Endothelial cell of umbilical vein (primary cell): ENCODE measurements around the gene COL18A1. TPM values are rescaled to one million over a fixed set of nuclear protein-coding genes. Genes with fewer than 3 reads are reported as not detected.

ENCODE experiments used
- BruUV-seq: library from RNA; stranded (reverse); fragments of 400-500 nt; replicated peaks from 2 replicates; lab custom pipeline; 2021; lab: Mats Ljungman, UMichigan
- CTCF ChIA-PET: fragments of 300-600, 350-600 bp; sonication (Branson Sonifier 250); formaldehyde crosslinking; loops from one replicate; lab custom pipeline; 2021; ENCODE audit warnings: antibody characterized with exemption, inconsistent platforms; lab: Charles Lee
- POLR2A ChIA-PET: fragments of 300-600, 350-600 bp; sonication (Branson Sonifier 250); formaldehyde crosslinking; loops from one replicate; lab custom pipeline; 2021; ENCODE audit warnings: antibody characterized with exemption, inconsistent platforms; lab: Charles Lee
- DNase-seq: peaks from one replicate; pipeline ENCODE4 v3.0.0-alpha.2; 2011; ENCODE audit warnings: low read depth, low spot score
- FAIRE-seq: peaks from 2 replicates; lab custom pipeline; 2011; peaks lifted over from hg19 to GRCh38; lab: Jason Lieb, UNC
- H2AFZ ChIP-seq: 2 replicates; pipeline ENCODE4 v1.6.0; 2012; ENCODE audit warnings: low read depth, low read length, control low read depth, inconsistent platforms
- H3K27ac ChIP-seq: 2 replicates; pipeline ENCODE4 v1.5.1; 2011; ENCODE audit warnings: low read depth, mild to moderate bottlenecking, control low read depth, low read length, moderate library complexity; ENCODE audit not compliant: insufficient read depth
- H3K27me3 ChIP-seq, 2 experiments: 2 replicates each; pipeline versions ENCODE4 v1.6.0 to v1.6.1; 2011; ENCODE audit warnings: low read length in 2 of 2, mixed read lengths in 1 of 2; ENCODE audit not compliant: control insufficient read depth in 2 of 2, insufficient read depth in 2 of 2
- H3K36me3 ChIP-seq, 2 experiments: 2 replicates in 1 of 2; 3 replicates in 1 of 2; pipeline ENCODE4 v1.5.1; 2011; ENCODE audit warnings: low read length in 2 of 2, mild to moderate bottlenecking in 1 of 2, moderate library complexity in 1 of 2; ENCODE audit not compliant: control insufficient read depth in 2 of 2, insufficient read depth in 2 of 2; ENCODE audit errors: extremely low read depth in 1 of 2
- H3K4me1 ChIP-seq: 3 replicates; pipeline ENCODE4 v1.5.1; 2011; ENCODE audit warnings: mild to moderate bottlenecking, low read length; ENCODE audit not compliant: control insufficient read depth, insufficient read depth; ENCODE audit errors: extremely low read depth
- H3K4me2 ChIP-seq: 2 replicates; pipeline ENCODE4 v1.6.1; 2011; ENCODE audit warnings: low read length, control low read depth, mixed read lengths; ENCODE audit not compliant: insufficient read depth
- H3K4me3 ChIP-seq, 3 experiments: fragments of 200-600 bp in 1 of 3; sonication (generic), shearing (Covaris generic) in 1 of 3; replicated peaks in 1 of 3; 2 replicates each; pipeline ENCODE4 v1.5.1; 2011 to 2016; ENCODE audit warnings: control low read depth in 3 of 3, low read length in 3 of 3, mild to moderate bottlenecking in 2 of 3, inconsistent platforms in 1 of 3, low read depth in 1 of 3, moderate library complexity in 1 of 3; ENCODE audit not compliant: insufficient read depth in 1 of 3
- H3K79me2 ChIP-seq: 2 replicates; pipeline ENCODE4 v1.6.0; 2012; ENCODE audit warnings: low read length, inconsistent platforms; ENCODE audit not compliant: control insufficient read depth, insufficient read depth
- H3K9ac ChIP-seq: replicated peaks from 2 replicates; pipeline ENCODE3; 2011; ENCODE audit warnings: low read length, control low read depth; ENCODE audit not compliant: insufficient read depth; ENCODE audit errors: extremely low read depth
- H3K9me1 ChIP-seq: replicated peaks from 3 replicates; pipeline ENCODE4 v1.6.0; 2011; ENCODE audit warnings: mild to moderate bottlenecking, low read length; ENCODE audit not compliant: control insufficient read depth, insufficient read depth; ENCODE audit errors: extremely low read depth
- H3K9me3 ChIP-seq: replicated peaks from 2 replicates; pipeline ENCODE4 v1.5.1; 2012; ENCODE audit warnings: low read length, inconsistent platforms; ENCODE audit not compliant: control insufficient read depth, insufficient read depth
- H4K20me1 ChIP-seq: replicated peaks from 2 replicates; pipeline ENCODE3; 2011; ENCODE audit warnings: mild to moderate bottlenecking, low read length; ENCODE audit not compliant: control insufficient read depth, insufficient read depth; ENCODE audit errors: extremely low read depth
- FOS ChIP-seq: IDR thresholded peaks from 2 replicates; pipeline ENCODE4 v1.6.1; 2011; ENCODE audit warnings: mild to moderate bottlenecking, low read length, moderate library complexity, borderline replicate concordance; ENCODE audit not compliant: insufficient read depth
- GATA2 ChIP-seq: IDR thresholded peaks from 2 replicates; pipeline ENCODE4 v1.7.0; 2011; ENCODE audit warnings: low read depth, mild to moderate bottlenecking, moderate library complexity, mixed read lengths, low read length; ENCODE audit not compliant: insufficient read length, insufficient read depth
- JUN ChIP-seq: IDR thresholded peaks from 2 replicates; pipeline ENCODE4 v1.6.1; 2011; ENCODE audit warnings: borderline replicate concordance, low read depth; ENCODE audit not compliant: insufficient read length, insufficient read depth
- MYC ChIP-seq: IDR thresholded peaks from one replicate; pipeline ENCODE4 v1.6.1; 2011; ENCODE audit warnings: mild to moderate bottlenecking, low read depth, low read length
- POLR2AphosphoS5 ChIP-seq: IDR thresholded peaks from 2 replicates; pipeline ENCODE4 v1.6.1; 2012; ENCODE audit warnings: low read depth, mild to moderate bottlenecking, control low read depth, low read length, moderate library complexity; ENCODE audit not compliant: insufficient read depth
- dilution Hi-C: fragments of 300-500 bp; cut with MboI; formaldehyde crosslinking; loops from one replicate; pipeline ENCODE4 v1.15.0; 2019; ENCODE audit warnings: low sequenced_read_pairs; ENCODE audit not compliant: extremely low pct_ligation_motif_present
- intact Hi-C: fragments of 100-400 bp; cut with micrococcal nuclease; formaldehyde crosslinking; loops from one replicate; pipeline ENCODE4 v1.10.0; 2022
- polyA plus RNA-seq, 4 experiments: library from polyadenylated mRNA; depleted of rRNA in 3 of 4; stranded (reverse) in 3 of 4; unstranded in 1 of 4; fragments of >200 nt; gene quantifications; 2 replicates each; pipeline versions ENCODE4 v1.2.1 to v1.2.3, GENCODE V29; 2011 to 2012; ENCODE audit warnings: missing spikeins in 1 of 4
- total RNA-seq: library from RNA; stranded (reverse); gene quantifications from 2 replicates; pipeline ENCODE4 v1.2.3, GENCODE V29; 2021
- TF ChIP-seq, protein P1 (sequence below), 2 donors: IDR thresholded peaks; 1 replicate in 1 of 2; 2 replicates in 1 of 2; pipeline ENCODE4 v1.5.1; 2011; ENCODE audit warnings: low read length in 2 of 2, mild to moderate bottlenecking in 2 of 2, moderate library complexity in 2 of 2, control low read depth in 1 of 2, inconsistent platforms in 1 of 2, low read depth in 1 of 2; ENCODE audit not compliant: insufficient read depth in 1 of 2; ENCODE audit errors: extremely low read depth in 1 of 2

Gene COL18A1
- total and polyA plus RNA-seq, 2 donors (not counting 3 experiments of a cell fraction or from before 2014, with no cell fraction given), result 198 to 252 TPM

DNA sequence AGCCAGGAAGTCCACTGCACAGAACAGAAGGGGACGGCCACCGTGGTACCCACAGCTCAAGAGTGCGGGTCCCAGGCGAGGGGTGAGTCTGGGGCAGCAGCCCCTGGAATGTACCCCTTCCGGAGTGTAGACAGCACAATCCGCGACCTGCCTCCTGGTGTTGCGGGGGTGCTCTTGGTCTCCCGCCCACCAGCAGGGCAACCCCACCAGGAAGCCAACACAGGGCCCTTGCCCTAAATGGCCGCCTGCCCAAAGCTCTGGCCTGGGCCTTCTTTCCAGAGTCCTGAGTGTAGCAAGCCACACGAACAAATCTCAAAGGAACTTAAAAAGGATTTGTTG is 138.4 kb downstream of the COL18A1 start:
- Histone ChIP-seq H3K27ac (no peak overlapping the region), H3K36me3 (no peaks in the 10 kb centered on the region), H3K79me2 (peaks cover 34% of the 10 kb centered on the region), H3K4me3 (no peak overlapping the region), H3K27me3 (no peaks in the 10 kb centered on the region), H3K9me1 (no peaks in the 10 kb centered on the region), H2AFZ (no peak overlapping the region), H3K9ac (no peak overlapping the region), H3K4me2 (no peak overlapping the region), H3K9me3 (no peaks in the 10 kb centered on the region), H3K4me1 (peaks cover 9% of the 10 kb centered on the region), H4K20me1 (no peaks in the 10 kb centered on the region)
- ChIA-PET CTCF (interaction anchor here (1.9 kb wide), 1 partner anchor 13 kb away, joined by 7 read pairs; no protein-coding TSS in a partner anchor), POLR2A (no interaction called here)
- dilution Hi-C loops (no loop called here), intact Hi-C loops (no loop called here)
- FAIRE-seq (no peak), DNase-seq (no peak)
- TF ChIP-seq, protein P1, sequence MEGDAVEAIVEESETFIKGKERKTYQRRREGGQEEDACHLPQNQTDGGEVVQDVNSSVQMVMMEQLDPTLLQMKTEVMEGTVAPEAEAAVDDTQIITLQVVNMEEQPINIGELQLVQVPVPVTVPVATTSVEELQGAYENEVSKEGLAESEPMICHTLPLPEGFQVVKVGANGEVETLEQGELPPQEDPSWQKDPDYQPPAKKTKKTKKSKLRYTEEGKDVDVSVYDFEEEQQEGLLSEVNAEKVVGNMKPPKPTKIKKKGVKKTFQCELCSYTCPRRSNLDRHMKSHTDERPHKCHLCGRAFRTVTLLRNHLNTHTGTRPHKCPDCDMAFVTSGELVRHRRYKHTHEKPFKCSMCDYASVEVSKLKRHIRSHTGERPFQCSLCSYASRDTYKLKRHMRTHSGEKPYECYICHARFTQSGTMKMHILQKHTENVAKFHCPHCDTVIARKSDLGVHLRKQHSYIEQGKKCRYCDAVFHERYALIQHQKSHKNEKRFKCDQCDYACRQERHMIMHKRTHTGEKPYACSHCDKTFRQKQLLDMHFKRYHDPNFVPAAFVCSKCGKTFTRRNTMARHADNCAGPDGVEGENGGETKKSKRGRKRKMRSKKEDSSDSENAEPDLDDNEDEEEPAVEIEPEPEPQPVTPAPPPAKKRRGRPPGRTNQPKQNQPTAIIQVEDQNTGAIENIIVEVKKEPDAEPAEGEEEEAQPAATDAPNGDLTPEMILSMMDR (IDR thresholded peaks at IDR 0.05; ENCODE audit: extremely low read depth in 1 of 2, insufficient read depth in 1 of 2, low read depth in 1 of 2, low read length in 2 of 2), result no peak
- TF ChIP-seq POLR2AphosphoS5 (no peak), MYC (no peak), GATA2 (no peak), FOS (no peak), JUN (no peak)
- BruUV-seq, result no TSS peak
